ENCODE measurements around the gene HYDIN. TPM values are rescaled to one million over a fixed set of nuclear protein-coding genes. Genes with fewer than 3 reads are reported as not detected.

The HYDIN gene
- total and polyA plus RNA-seq, 12 donors: 0.26 to 5.1 (median 1.6) TPM

DNA sequence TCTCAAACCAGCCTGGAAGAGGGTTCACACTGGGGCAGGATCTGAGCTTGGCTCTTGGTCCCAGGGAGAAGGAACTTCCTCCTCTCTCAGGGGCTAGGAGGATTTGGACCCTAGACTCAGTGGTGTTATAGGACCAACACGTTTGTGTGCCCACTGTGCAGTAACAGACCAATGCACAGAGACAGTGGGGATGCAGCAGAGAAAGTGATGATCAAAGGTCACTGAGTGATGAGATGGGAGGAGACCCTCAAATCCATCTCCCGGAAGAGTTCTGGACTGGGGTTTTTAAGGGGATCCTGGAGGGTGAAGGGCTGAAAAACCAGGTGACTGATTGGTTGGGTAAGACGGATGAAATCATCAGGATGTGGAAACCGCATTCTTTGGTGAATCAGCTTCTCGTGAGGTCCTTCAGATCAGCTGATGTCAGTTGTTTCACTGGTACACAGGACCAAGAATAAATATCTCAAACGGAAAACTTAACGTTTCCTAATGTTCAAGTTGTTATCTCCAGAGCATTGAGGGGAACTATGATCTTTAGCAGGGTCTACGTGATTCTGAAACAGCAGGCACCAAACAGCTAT lies 426.3 kb downstream of the HYDIN start:
- no peak for DNase-seq
- no peaks in the 10 kb centered on the region for H3K36me3 ChIP-seq (replicated peaks in 1 of 2)
- TF ChIP-seq POLR2A (IDR thresholded peaks at IDR 0.05) (no peak), CTCF (IDR thresholded peaks at IDR 0.05) (no peak)
- H3K4me3 ChIP-seq: no peak overlapping the region
- peaks cover 7% of the 10 kb centered on the region for H3K27me3 ChIP-seq
- WGBS, 4 donors: 47 to 61% (median 53%) methylated on average over 8 of the region's 8 CpGs
- H3K4me1 ChIP-seq (replicated peaks in 1 of 2): peaks cover 5 to 18% of the 10 kb centered on the region in 2 donors
- no peaks in the 10 kb centered on the region for H3K9me3 ChIP-seq (replicated peaks in 1 of 3)
- H3K27ac ChIP-seq: no peak overlapping the region
- intact Hi-C loops (cut with DNase I): no loop called here

DNA sequence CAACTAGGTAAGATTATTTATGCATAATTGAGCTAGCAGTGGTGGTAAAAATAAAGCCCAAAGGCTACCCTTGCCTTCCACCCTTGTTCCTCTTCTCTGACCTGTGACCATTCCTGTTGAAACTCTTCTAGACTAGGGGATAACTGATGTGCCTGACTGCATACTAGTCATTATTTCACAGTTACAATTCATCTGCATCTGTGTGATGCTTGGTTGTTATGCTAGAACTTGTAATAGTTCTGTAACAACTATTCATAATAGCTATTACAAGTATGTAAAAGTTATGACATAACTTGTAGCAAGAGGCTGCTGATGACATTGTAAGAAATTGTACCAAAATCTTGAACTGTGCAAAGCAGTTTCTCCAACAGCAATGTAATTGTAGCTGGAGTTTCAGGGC lies 427.2 kb downstream of the HYDIN start:
- H3K4me3 ChIP-seq: no peak overlapping the region
- peaks cover 7% of the 10 kb centered on the region for H3K27me3 ChIP-seq
- no peaks in the 10 kb centered on the region for H3K9me3 ChIP-seq (replicated peaks in 1 of 3)
- DNase-seq: no peak
- TF ChIP-seq CTCF (IDR thresholded peaks at IDR 0.05): no peak
- intact Hi-C loops (cut with DNase I): no loop called here
- peaks cover 5 to 20% of the 10 kb centered on the region in 2 donors for H3K4me1 ChIP-seq (replicated peaks in 1 of 2)
- no peak overlapping the region for H3K27ac ChIP-seq
- no peaks in the 10 kb centered on the region for H3K36me3 ChIP-seq (replicated peaks in 1 of 2)

- Histone ChIP-seq H3K4me3 (peak overlapping the region in 1 of 4 donors; percentile 93), H3K9me3 (replicated peaks in 1 of 3) (no peaks in the 10 kb centered on the region), H3K4me1 (replicated peaks in 1 of 2) (peaks cover 5 to 20% of the 10 kb centered on the region in 2 donors), H3K27me3 (peaks cover 7% of the 10 kb centered on the region), H3K27ac (no peak overlapping the region), H3K36me3 (replicated peaks in 1 of 2) (no peaks in the 10 kb centered on the region)
- DNase-seq: no peak
- no peak for TF ChIP-seq POLR2A (IDR thresholded peaks at IDR 0.05)
- no peak for TF ChIP-seq CTCF (IDR thresholded peaks at IDR 0.05)
- 72 to 87% (median 81%) methylated on average over 3 of the region's 3 CpGs for whole genome bisulfite sequencing, 4 donors
- intact Hi-C loops (cut with DNase I): no loop called here
Measured at GRCh38 chr16:70801611-70802010, 428.9 kb downstream of the HYDIN start.

DNA sequence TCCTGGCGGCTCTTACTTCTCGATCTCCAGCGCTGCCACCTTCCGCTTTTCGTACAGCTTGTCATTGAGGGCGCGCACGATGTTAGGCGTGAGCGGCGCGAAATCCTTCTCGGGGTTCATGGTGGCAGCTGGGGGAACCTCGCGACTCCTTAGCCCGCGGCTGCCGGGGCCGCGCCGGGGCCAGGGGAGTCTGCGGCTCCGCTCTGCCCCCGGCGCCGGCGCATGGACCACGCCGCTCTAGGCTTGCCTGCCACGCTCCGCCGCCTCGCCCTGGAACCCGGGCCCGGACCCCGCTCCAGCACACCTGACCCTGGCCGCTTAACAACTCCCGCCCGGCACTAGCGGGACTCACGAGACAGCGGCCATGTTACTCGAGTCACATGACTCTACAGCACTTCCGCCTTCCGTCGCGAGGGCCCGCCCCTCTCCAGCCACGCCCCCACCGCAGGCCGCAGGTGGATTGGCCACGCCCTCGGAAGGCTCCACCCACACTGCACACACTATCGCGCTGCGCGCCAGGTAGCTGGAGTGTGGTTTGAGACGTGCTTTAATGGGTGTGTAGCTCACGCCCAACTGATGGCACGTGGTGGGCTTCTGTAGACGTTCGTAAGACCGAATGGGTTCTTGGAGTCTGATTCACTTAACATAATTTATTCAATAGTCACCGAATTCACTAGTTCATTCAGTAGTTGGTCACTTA lies 429.6 kb downstream of the HYDIN start, which contains the start of gene VAC14:
TSS of gene VAC14 (minus strand) at position 378 of the 700 bp plus-strand sequence. CDS start at position 120, 258 bp downstream.
- intact Hi-C loops (cut with DNase I): no loop called here
- peaks cover 5 to 20% of the 10 kb centered on the region in 2 donors for H3K4me1 ChIP-seq (replicated peaks in 1 of 2)
- DNase-seq: peak; percentile 87 to 96 (median 93)
- peak in 1 of 6 experiments; percentile 9 for TF ChIP-seq CTCF (IDR thresholded peaks at IDR 0.05)
- peak; percentile 63 to 67 for TF ChIP-seq POLR2A (IDR thresholded peaks at IDR 0.05)
- H3K27me3 ChIP-seq: no peaks in the 10 kb centered on the region
- no peaks in the 10 kb centered on the region for H3K9me3 ChIP-seq (replicated peaks in 1 of 3)
- 0 to 4% (median 1%) methylated on average over 12 to 64 of the region's 64 CpGs for WGBS, 4 donors
- H3K4me3 ChIP-seq: peak within 1 kb of the TSS; percentile 59 to 93 (median 76)
- peak within 1 kb of the TSS in 3 of 5 donors; percentile 53 to 83 (median 62) for H3K27ac ChIP-seq
- H3K36me3 ChIP-seq (replicated peaks in 1 of 2): no peaks in the 10 kb centered on the region

Measured in adrenal gland (tissue), 12 donors.